ENCODE data around the gene AP5B1. TPM values are rescaled to one million over a fixed set of nuclear protein-coding genes. Genes with fewer than 3 reads are reported as not detected.
"Not testable (repeated sequence)": the region's sequence is repeated elsewhere in the genome, so short reads cannot be mapped to it uniquely, and the experiment has no call there.

The AP5B1 gene
- total RNA-seq, 2 donors from 2014 or later, result 21.7 to 22.4 TPM

GRCh38 chr11:65736810-65737209 lies 44.0 kb downstream of the AP5B1 start:
- intact Hi-C loops (cut with DNase I, micrococcal nuclease), result no loop called here
- DNase-seq, result no peak
- ATAC-seq, result no peak

DNA sequence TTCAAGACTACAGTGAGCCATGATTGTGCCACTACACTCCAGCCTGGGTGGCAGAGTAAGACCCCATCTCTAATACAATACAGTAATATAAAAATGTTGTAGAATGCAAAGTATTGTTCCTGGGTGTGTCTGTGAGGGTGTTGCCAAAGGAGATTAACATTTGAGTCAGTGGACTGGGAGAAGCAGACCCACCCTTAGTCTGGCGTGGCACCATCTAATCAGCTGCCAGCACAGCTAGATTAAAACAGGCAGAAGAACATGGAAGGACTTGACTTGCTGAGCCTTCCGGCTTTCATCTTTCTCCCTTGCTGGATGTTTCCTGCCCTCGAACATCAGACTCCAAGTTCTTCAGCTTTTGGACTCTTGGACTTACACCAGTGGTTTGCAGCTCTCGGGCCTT lies 45.7 kb downstream of the AP5B1 start:
- intact Hi-C loops (cut with DNase I, micrococcal nuclease); ATAC-seq; DNase-seq: not testable (repeated sequence)

DNA sequence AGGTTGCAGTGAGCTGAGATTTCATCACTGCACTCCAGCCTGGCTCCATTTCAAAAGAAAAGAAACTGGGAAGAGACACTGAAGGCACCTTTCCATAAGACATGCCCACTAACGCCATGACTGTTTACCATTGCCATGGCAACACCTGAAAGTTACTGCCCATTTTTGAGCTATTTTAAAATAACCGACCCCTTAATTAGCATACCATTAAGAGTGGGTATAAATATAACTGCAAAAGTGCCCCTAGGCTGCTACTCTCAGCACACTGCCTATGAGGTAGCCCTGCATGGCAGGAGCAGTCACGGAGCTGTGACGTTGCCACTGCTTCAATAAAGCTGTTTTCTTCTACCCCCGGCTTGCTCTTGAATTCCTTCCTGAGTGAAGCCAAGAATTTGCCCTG lies 50.3 kb downstream of the AP5B1 start:
- DNase-seq (no peak), ATAC-seq (no peak)
- intact Hi-C loops (cut with DNase I, micrococcal nuclease), result no loop called here

DNA sequence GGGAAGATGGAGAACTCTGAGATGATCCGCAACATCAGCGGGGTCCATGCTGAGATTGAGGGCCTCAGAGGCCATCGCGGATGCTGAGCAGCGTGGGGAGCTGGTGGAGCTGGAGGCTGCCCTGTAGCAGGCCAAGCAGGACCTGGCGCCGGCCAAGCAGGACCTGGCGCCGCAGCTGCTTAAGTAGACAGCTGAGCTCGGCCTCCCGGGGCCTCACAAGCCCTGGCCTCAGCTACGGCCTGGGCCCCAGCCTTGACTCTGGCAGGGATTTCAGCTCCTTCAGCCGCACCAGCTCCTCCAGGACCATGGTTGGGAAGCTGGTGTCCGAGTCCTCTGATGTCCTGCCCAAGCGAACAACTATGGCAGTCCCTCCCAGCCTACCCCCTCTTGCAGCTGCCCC lies 52.9 kb downstream of the AP5B1 start:
- no peak for ATAC-seq
- DNase-seq, result no peak

GRCh38 chr11:65726660-65727059 lies 54.1 kb downstream of the AP5B1 start:
- DNase-seq (no peak), ATAC-seq (no peak)
- intact Hi-C loops (cut with DNase I, micrococcal nuclease), result no loop called here

More for the DNA sequence above, 52.9 kb downstream of the AP5B1 start:
- intact Hi-C loops (cut with DNase I, micrococcal nuclease), result no loop called here

Other genes with a start within 250 kb of the AP5B1 start
- gene LTBP3, start 222.6 kb downstream of the AP5B1 start, total RNA-seq, result 10 to 100 TPM; 24.9 to 42.9 TPM
- gene ZNRD2, start 210.5 kb downstream of the AP5B1 start, total RNA-seq, result 10 to 100 TPM; 15.4 to 18.5 TPM
- 10 to 100 TPM; 24.4 to 33.8 TPM for gene FAM89B, start 208.4 kb downstream of the AP5B1 start, total RNA-seq
- 10 to 100 TPM; 78.7 to 89.7 TPM for gene EHBP1L1, start 204.9 kb downstream of the AP5B1 start, total RNA-seq
- gene KCNK7, start 185.2 kb downstream of the AP5B1 start, total RNA-seq, result 1 to 10 TPM in 1 of 2 donors, under 1 TPM in 1; 0.40 to 1.3 TPM
- gene MAP3K11, start 166.8 kb downstream of the AP5B1 start, total RNA-seq, result 100 to 1,000 TPM in 1 of 2 donors, 10 to 100 TPM in 1; 94.7 to 101 TPM
- 10 to 100 TPM; 47.8 to 56.0 TPM for gene PCNX3, start 165.2 kb downstream of the AP5B1 start, total RNA-seq
- gene SIPA1, start 142.9 kb downstream of the AP5B1 start, total RNA-seq, result 10 to 100 TPM; 25.5 to 34.3 TPM
- gene RELA, start 118.1 kb downstream of the AP5B1 start, total RNA-seq, result 10 to 100 TPM; 57.6 to 62.9 TPM
- 10 to 100 TPM; 70.8 to 72.3 TPM for gene KAT5, start 68.7 kb downstream of the AP5B1 start, total RNA-seq
- 10 to 100 TPM; 23.7 to 31.2 TPM for gene RNASEH2C, start 60.2 kb downstream of the AP5B1 start, total RNA-seq
- gene OVOL1, start 6.1 kb upstream of the AP5B1 start, total RNA-seq, result 10 to 100 TPM; 29.5 to 35.9 TPM
- 1 to 10 TPM; 1.6 to 3.8 TPM for gene SNX32, start 53.0 kb upstream of the AP5B1 start, total RNA-seq
- 1,000 to 10,000 TPM; 1,740 to 2,016 TPM for gene CFL1, start 77.2 kb upstream of the AP5B1 start, total RNA-seq
- gene MUS81, start 79.5 kb upstream of the AP5B1 start, total RNA-seq, result 10 to 100 TPM; 55.7 to 63.4 TPM
- gene EFEMP2, start 91.8 kb upstream of the AP5B1 start, total RNA-seq, result 10 to 100 TPM in 1 of 2 donors, 1 to 10 TPM in 1; 4.5 to 21.4 TPM
- 1 to 10 TPM; 1.5 to 2.4 TPM for gene CTSW, start 98.9 kb upstream of the AP5B1 start, total RNA-seq
- gene FIBP, start 107.5 kb upstream of the AP5B1 start, total RNA-seq, result 10 to 100 TPM; 47.7 to 49.6 TPM
- 1 to 10 TPM; 7.1 to 8.6 TPM for gene CCDC85B, start 109.7 kb upstream of the AP5B1 start, total RNA-seq
- 1 to 10 TPM; 1.1 to 1.8 TPM for gene FOSL1, start 119.4 kb upstream of the AP5B1 start, total RNA-seq
- 10 to 100 TPM; 18.6 to 29.3 TPM for gene C11orf68, start 138.1 kb upstream of the AP5B1 start, total RNA-seq
- 10 to 100 TPM; 47.3 to 53.4 TPM for gene DRAP1, start 138.4 kb upstream of the AP5B1 start, total RNA-seq
- not detected for gene TSGA10IP, start 164.5 kb upstream of the AP5B1 start, total RNA-seq
- gene SART1, start 180.8 kb upstream of the AP5B1 start, total RNA-seq, result 10 to 100 TPM; 41.1 to 46.4 TPM
- 10 to 100 TPM; 21.6 to 31.3 TPM for gene EIF1AD, start 221.2 kb upstream of the AP5B1 start, total RNA-seq
- 100 to 1,000 TPM; 103 to 111 TPM for gene BANF1, start 221.5 kb upstream of the AP5B1 start, total RNA-seq
- gene CST6, start 231.0 kb upstream of the AP5B1 start, total RNA-seq, result not detected
- gene CATSPER1, start 245.5 kb upstream of the AP5B1 start, total RNA-seq, result under 1 TPM in 1 of 2 donors, not detected in 1; 0.39 TPM

Data from left colon (tissue), 2 donors.